Measurements from ENCODE around the gene PEMT. TPM values are rescaled to one million over a fixed set of nuclear protein-coding genes. Genes with fewer than 3 reads are reported as not detected.

Gene PEMT
- total and polyA plus RNA-seq, 2 of the 8 experiments (the other 6 are each of a cell fraction or from before 2014, with no cell fraction given), result 42.0 to 118 TPM

DNA sequence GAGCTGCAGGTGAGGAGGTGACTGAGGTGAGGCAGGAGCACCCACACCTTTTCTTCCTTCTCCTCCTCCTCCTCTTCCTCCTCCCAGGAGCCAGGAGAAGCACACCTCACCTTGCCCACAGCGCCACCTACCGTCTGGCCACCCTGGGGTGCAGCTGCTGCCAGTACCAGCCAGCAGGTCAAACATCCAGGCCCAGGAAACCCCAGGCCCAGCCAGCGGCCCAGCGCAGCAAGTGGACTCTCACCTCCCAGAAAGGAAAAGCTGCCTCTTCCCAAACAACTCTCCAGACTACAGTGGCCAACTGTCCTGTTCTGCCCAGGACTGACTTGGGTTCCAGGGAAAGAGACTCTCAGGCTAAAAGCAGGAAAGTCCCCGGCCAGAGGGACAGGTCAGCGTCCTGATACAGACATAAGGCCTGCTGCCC is 22.7 kb downstream of the PEMT start (continued):
- TF ChIP-seq, protein P1, sequence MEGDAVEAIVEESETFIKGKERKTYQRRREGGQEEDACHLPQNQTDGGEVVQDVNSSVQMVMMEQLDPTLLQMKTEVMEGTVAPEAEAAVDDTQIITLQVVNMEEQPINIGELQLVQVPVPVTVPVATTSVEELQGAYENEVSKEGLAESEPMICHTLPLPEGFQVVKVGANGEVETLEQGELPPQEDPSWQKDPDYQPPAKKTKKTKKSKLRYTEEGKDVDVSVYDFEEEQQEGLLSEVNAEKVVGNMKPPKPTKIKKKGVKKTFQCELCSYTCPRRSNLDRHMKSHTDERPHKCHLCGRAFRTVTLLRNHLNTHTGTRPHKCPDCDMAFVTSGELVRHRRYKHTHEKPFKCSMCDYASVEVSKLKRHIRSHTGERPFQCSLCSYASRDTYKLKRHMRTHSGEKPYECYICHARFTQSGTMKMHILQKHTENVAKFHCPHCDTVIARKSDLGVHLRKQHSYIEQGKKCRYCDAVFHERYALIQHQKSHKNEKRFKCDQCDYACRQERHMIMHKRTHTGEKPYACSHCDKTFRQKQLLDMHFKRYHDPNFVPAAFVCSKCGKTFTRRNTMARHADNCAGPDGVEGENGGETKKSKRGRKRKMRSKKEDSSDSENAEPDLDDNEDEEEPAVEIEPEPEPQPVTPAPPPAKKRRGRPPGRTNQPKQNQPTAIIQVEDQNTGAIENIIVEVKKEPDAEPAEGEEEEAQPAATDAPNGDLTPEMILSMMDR (IDR thresholded peaks at IDR 0.05; ENCODE audit: control extremely low read depth in 1 of 3, insufficient read depth in 1 of 3, low read depth in 1 of 3, low read length in 3 of 3), result peak; percentile 91 to 98 (median 96)
- TF ChIP-seq RXRA (IDR thresholded peaks at IDR 0.05; ENCODE audit: insufficient read depth, low read depth, low read length), result no peak
- TF ChIP-seq SIN3A (conservative IDR thresholded peaks at IDR 0.05 in 1 of 2, IDR thresholded peaks at IDR 0.05 in 1 of 2; ENCODE audit: low read depth in 1 of 2, low read length in 2 of 2), result no peak
- TF ChIP-seq CBX8 (IDR thresholded peaks at IDR 0.05; ENCODE audit: borderline replicate concordance, low read depth, low read length), result no peak
- 0 out of 2 replicates have a peak, but pooled peaks have one; percentile 19 for TF ChIP-seq YY1 (IDR thresholded peaks at IDR 0.05; ENCODE audit: low read depth, low read length)
- no peak for TF ChIP-seq MAFK (IDR thresholded peaks at IDR 0.05; ENCODE audit: low read depth, low read length)
- TF ChIP-seq POLR2AphosphoS5 (IDR thresholded peaks at IDR 0.05; ENCODE audit: low read depth, low read length), result no peak
- TF ChIP-seq, protein P2, sequence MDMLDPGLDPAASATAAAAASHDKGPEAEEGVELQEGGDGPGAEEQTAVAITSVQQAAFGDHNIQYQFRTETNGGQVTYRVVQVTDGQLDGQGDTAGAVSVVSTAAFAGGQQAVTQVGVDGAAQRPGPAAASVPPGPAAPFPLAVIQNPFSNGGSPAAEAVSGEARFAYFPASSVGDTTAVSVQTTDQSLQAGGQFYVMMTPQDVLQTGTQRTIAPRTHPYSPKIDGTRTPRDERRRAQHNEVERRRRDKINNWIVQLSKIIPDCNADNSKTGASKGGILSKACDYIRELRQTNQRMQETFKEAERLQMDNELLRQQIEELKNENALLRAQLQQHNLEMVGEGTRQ (IDR thresholded peaks at IDR 0.05; ENCODE audit: low read length), result no peak
- TF ChIP-seq CHD2 (IDR thresholded peaks at IDR 0.05; ENCODE audit: low read length), result no peak
- TF ChIP-seq, protein P3, sequence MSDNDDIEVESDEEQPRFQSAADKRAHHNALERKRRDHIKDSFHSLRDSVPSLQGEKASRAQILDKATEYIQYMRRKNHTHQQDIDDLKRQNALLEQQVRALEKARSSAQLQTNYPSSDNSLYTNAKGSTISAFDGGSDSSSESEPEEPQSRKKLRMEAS (IDR thresholded peaks at IDR 0.05), result peak; percentile 20; the same call in 1 of the 2 replicates

Data from H1 (cell line).